Upper lobe of left lung (tissue), 6 donors: ENCODE data around the gene METRN. TPM values are rescaled to one million over a fixed set of nuclear protein-coding genes. Genes with fewer than 3 reads are reported as not detected.
A peak's percentile ranks its signal among the peaks of the same experiment; 100 is the strongest.

Experiments used
- ATAC-seq, 2 donors: fragments of 200-7000 bp; cut with Tn5 transposase; one replicate each; pipeline ENCODE4 v1.9.1; 2022; ENCODE audit warnings: mild to moderate bottlenecking in 2 of 2, moderate library complexity in 2 of 2; ENCODE audit not compliant: low FRiP score in 2 of 2
- DNase-seq, 2 donors: peaks; one replicate each; pipeline ENCODE4 v3.0.0-alpha.2; 2019 to 2020
- H3K27ac ChIP-seq, 4 donors: fragments of 200-600 bp; sonication (generic); one replicate each; pipeline ENCODE4 v1.5.1; 2016 to 2019
- H3K27me3 ChIP-seq, 4 donors: fragments of 200-600 bp; sonication (generic); one replicate each; pipeline ENCODE4 v1.5.1; 2017 to 2019
- H3K36me3 ChIP-seq, 4 donors: fragments of 200-600 bp; sonication (generic); one replicate each; pipeline ENCODE4 v1.5.1; 2016 to 2019
- H3K4me1 ChIP-seq, 4 donors: fragments of 200-600 bp; sonication (generic); one replicate each; pipeline ENCODE4 v1.5.1; 2018 to 2019
- H3K4me3 ChIP-seq, 4 donors: fragments of 200-600 bp; sonication (generic); one replicate each; pipeline ENCODE4 v1.5.1; 2017 to 2019; ENCODE audit warnings: mild to moderate bottlenecking in 2 of 4, moderate library complexity in 1 of 4
- H3K9me3 ChIP-seq, 4 donors: fragments of 200-600 bp; sonication (generic); one replicate each; pipeline ENCODE4 v1.5.1; 2018 to 2019
- CTCF ChIP-seq, 6 experiments: fragments of 450-650 bp in 4 of 6; fragments of 200-600 bp in 2 of 6; sonication (generic) in 2 of 6; IDR thresholded peaks; one replicate each; pipeline ENCODE4 v1.5.1; 2016 to 2019; ENCODE audit warnings: antibody characterized with exemption in 6 of 6
- EP300 ChIP-seq, 4 donors: sonication (generic); formaldehyde crosslinking; IDR thresholded peaks; one replicate each; pipeline ENCODE4 v1.5.1; 2017; ENCODE audit warnings: antibody characterized with exemption in 4 of 4, control low read depth in 2 of 4
- POLR2A ChIP-seq, 4 donors: fragments of 450-650 bp; IDR thresholded peaks; one replicate each; pipeline ENCODE4 v1.5.1; 2016 to 2017; ENCODE audit warnings: antibody characterized with exemption in 4 of 4, mild to moderate bottlenecking in 2 of 4
- POLR2AphosphoS5 ChIP-seq, 2 donors: sonication (generic); formaldehyde crosslinking; IDR thresholded peaks; one replicate each; pipeline ENCODE4 v1.5.1; 2017; ENCODE audit warnings: antibody characterized with exemption in 2 of 2
- WGBS, 2 donors: methylation state at CpG; one replicate each; pipeline ENCODE4 v1.1.5; 2017 to 2018; 5-methylcytosine and 5-hydroxymethylcytosine counted together
- total RNA-seq, 6 donors: library from RNA; depleted of rRNA in 4 of 6; stranded (reverse); fragments of >200 nt in 4 of 6; gene quantifications; one replicate each; pipeline versions ENCODE4 v1.1.0 to v1.2.1, GENCODE V29; 2016 to 2021
- donor health status: DM: no; HTN: no; CAD: no; lungs with moderate emphysema.
- donor health status: DM: no; HTN: yes; CAD: no; lungs with severe emphysema.

METRN gene
- 10 to 100 TPM; 22.0 to 56.0 (median 40.8) TPM for total RNA-seq

GRCh38 chr16:714558-715476 is at the start of gene METRN:
Gene METRN, plus strand, starts transcription at chr16:715118. Its CDS starts 172 bp downstream, at chr16:715290.
- H3K27ac ChIP-seq = peak within 1 kb of the TSS in 1 of 4 donors; percentile 51

GRCh38 chr16:666572-666971 is 48.3 kb upstream of the METRN start:
- WGBS, 2 donors = 91 to 96% methylated on average over 6 to 13 of the region's 13 CpGs
- ATAC-seq = no peak
- no peak for TF ChIP-seq POLR2AphosphoS5 (IDR thresholded peaks at IDR 0.05)

More at GRCh38 chr16:714558-715476, at the start of gene METRN:
- peaks cover 26 to 37% (median 31%) of the 10 kb centered on the region in 4 donors for H3K4me1 ChIP-seq
- H3K4me3 ChIP-seq = peak within 1 kb of the TSS; percentile 82 to 93 (median 86)
- peak; percentile 86 to 94 for ATAC-seq
- peaks cover 0 to 23% (median 8%) of the 10 kb centered on the region in 4 donors for H3K27me3 ChIP-seq
- H3K36me3 ChIP-seq = no peaks in the 10 kb centered on the region
- TF ChIP-seq POLR2AphosphoS5 (IDR thresholded peaks at IDR 0.05) (no peak), CTCF (IDR thresholded peaks at IDR 0.05) (peak in 1 of 6 experiments; percentile 8), POLR2A (IDR thresholded peaks at IDR 0.05) (peak in 1 of 4 donors; percentile 10)
- H3K9me3 ChIP-seq = no peaks in the 10 kb centered on the region
- 17% methylated on average over 22 of the region's 108 CpGs; no CpG with 5 or more reads in 1 of the 2 donors for WGBS, 2 donors
- DNase-seq = peak; percentile 92 to 99

GRCh38 chr16:667113-667779 is 47.7 kb upstream of the METRN start:
- Histone ChIP-seq H3K4me1 (peaks cover 15 to 21% (median 16%) of the 10 kb centered on the region in 4 donors), H3K4me3 (peak overlapping the region in 2 of 4 donors; percentile 100), H3K9me3 (no peaks in the 10 kb centered on the region), H3K27ac (peak overlapping the region; percentile 69 to 89 (median 87)), H3K27me3 (no peaks in the 10 kb centered on the region), H3K36me3 (peaks cover 15 to 33% (median 31%) of the 10 kb centered on the region in 4 donors)
- ATAC-seq (no peak), DNase-seq (peak in 1 of 2 donors; percentile 74)
- WGBS, 2 donors = 81 to 89% methylated on average over 9 to 20 of the region's 22 CpGs
- TF ChIP-seq CTCF (IDR thresholded peaks at IDR 0.05) = no peak
- no peak for TF ChIP-seq EP300 (IDR thresholded peaks at IDR 0.05)
- no peak for TF ChIP-seq POLR2A (IDR thresholded peaks at IDR 0.05)
- no peak for TF ChIP-seq POLR2AphosphoS5 (IDR thresholded peaks at IDR 0.05)

More at GRCh38 chr16:666572-666971, 48.3 kb upstream of the METRN start:
- Histone ChIP-seq H3K4me1 (peaks cover 16 to 24% (median 16%) of the 10 kb centered on the region in 4 donors), H3K4me3 (no peak overlapping the region), H3K36me3 (peaks cover 15 to 26% (median 24%) of the 10 kb centered on the region in 4 donors), H3K9me3 (no peaks in the 10 kb centered on the region), H3K27me3 (no peaks in the 10 kb centered on the region), H3K27ac (no peak overlapping the region)
- no peak for DNase-seq

GRCh38 chr16:667780-668518 is 47.0 kb upstream of the METRN start, which contains the start of gene RHOT2:
Gene RHOT2, plus strand, starts transcription at chr16:668132. Its CDS starts 68 bp downstream, at chr16:668200.
- ATAC-seq (peak; percentile 95 to 97), DNase-seq (peak; percentile 95 to 99)
- Histone ChIP-seq H3K27ac (peak within 1 kb of the TSS; percentile 69 to 89 (median 87)), H3K9me3 (no peaks in the 10 kb centered on the region), H3K36me3 (peaks cover 19 to 40% (median 38%) of the 10 kb centered on the region in 4 donors), H3K27me3 (no peaks in the 10 kb centered on the region), H3K4me3 (peak within 1 kb of the TSS; percentile 87 to 100 (median 100)), H3K4me1 (peaks cover 15 to 21% (median 16%) of the 10 kb centered on the region in 4 donors)
- TF ChIP-seq POLR2A (IDR thresholded peaks at IDR 0.05) = peak in 1 of 4 donors; percentile 85
- TF ChIP-seq EP300 (IDR thresholded peaks at IDR 0.05) = peak in 1 of 4 donors; percentile 46
- TF ChIP-seq CTCF (IDR thresholded peaks at IDR 0.05) = peak; percentile 86 to 98 (median 97)
- peak; percentile 79 to 87 for TF ChIP-seq POLR2AphosphoS5 (IDR thresholded peaks at IDR 0.05)
- WGBS, 2 donors = 0 to 1% methylated on average over 5 to 54 of the region's 78 CpGs
